GM06990 (cell line): ENCODE data around the gene RPL36.
A peak's percentile ranks its signal among the peaks of the same experiment; 100 is the strongest.

Experiments
- DNase-seq: peaks from one replicate; pipeline ENCODE4 v3.0.0-alpha.2; 2011; ENCODE audit not compliant: insufficient read length; ENCODE audit errors: extremely low read depth
- H3K27me3 ChIP-seq: replicated peaks from 2 replicates; pipeline ENCODE4 v1.6.0; 2011; ENCODE audit warnings: low read length; ENCODE audit not compliant: control insufficient read depth, insufficient read depth
- H3K36me3 ChIP-seq: 2 replicates; pipeline ENCODE4 v1.5.1; 2011; ENCODE audit warnings: low read length; ENCODE audit not compliant: control insufficient read depth, insufficient read depth
- H3K4me3 ChIP-seq: replicated peaks from 2 replicates; pipeline ENCODE4 v1.5.1; 2011; ENCODE audit warnings: low read depth, mild to moderate bottlenecking, control low read depth, low read length
- TF ChIP-seq, protein P1 (sequence below): IDR thresholded peaks from 2 replicates; pipeline ENCODE4 v1.5.1; 2011; ENCODE audit warnings: low read length, control low read depth, mild to moderate bottlenecking, inconsistent platforms; ENCODE audit not compliant: insufficient read depth, poor library complexity, severe bottlenecking

Gene RPL36

DNA sequence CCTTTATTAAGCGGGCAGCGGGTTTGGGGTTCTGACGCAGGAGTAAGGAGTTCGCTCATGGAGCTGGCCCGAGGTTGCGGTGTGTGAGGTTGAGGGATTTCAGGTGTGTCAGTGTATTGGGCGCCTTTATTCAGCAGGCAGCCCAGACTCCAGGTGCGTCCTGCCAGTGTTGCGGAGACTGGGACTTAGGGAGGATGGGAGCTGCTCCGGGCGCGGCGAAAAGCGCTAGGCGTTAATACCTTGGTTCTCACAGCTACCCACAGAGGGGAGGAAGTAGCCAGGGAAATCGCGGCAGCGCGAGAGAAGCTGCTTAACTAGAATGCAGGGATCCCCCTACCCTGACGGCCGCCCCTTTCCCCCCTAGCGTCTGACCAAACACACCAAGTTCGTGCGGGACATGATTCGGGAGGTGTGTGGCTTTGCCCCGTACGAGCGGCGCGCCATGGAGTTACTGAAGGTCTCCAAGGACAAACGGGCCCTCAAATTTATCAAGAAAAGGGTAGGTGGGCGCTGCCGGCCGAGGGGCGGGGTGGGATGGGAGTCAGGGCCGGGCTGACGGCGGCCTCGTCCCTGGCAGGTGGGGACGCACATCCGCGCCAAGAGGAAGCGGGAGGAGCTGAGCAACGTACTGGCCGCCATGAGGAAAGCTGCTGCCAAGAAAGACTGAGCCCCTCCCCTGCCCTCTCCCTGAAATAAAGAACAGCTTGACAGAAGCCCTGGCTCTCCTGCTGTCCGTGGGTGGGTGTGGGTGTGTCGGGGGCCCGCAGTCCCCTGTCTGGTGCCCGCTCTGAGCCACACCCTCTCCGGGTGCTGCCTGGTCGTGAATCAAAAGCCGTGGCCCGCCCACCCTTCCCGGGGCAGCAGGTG, 1.1 kb downstream of the RPL36 start:
- TF ChIP-seq, protein P1, sequence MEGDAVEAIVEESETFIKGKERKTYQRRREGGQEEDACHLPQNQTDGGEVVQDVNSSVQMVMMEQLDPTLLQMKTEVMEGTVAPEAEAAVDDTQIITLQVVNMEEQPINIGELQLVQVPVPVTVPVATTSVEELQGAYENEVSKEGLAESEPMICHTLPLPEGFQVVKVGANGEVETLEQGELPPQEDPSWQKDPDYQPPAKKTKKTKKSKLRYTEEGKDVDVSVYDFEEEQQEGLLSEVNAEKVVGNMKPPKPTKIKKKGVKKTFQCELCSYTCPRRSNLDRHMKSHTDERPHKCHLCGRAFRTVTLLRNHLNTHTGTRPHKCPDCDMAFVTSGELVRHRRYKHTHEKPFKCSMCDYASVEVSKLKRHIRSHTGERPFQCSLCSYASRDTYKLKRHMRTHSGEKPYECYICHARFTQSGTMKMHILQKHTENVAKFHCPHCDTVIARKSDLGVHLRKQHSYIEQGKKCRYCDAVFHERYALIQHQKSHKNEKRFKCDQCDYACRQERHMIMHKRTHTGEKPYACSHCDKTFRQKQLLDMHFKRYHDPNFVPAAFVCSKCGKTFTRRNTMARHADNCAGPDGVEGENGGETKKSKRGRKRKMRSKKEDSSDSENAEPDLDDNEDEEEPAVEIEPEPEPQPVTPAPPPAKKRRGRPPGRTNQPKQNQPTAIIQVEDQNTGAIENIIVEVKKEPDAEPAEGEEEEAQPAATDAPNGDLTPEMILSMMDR = no peak
- Histone ChIP-seq H3K27me3 (no peaks in the 10 kb centered on the region), H3K4me3 (peak overlapping the region; percentile 98), H3K36me3 (peaks cover 45% of the 10 kb centered on the region)
- DNase-seq = no peak

DNA sequence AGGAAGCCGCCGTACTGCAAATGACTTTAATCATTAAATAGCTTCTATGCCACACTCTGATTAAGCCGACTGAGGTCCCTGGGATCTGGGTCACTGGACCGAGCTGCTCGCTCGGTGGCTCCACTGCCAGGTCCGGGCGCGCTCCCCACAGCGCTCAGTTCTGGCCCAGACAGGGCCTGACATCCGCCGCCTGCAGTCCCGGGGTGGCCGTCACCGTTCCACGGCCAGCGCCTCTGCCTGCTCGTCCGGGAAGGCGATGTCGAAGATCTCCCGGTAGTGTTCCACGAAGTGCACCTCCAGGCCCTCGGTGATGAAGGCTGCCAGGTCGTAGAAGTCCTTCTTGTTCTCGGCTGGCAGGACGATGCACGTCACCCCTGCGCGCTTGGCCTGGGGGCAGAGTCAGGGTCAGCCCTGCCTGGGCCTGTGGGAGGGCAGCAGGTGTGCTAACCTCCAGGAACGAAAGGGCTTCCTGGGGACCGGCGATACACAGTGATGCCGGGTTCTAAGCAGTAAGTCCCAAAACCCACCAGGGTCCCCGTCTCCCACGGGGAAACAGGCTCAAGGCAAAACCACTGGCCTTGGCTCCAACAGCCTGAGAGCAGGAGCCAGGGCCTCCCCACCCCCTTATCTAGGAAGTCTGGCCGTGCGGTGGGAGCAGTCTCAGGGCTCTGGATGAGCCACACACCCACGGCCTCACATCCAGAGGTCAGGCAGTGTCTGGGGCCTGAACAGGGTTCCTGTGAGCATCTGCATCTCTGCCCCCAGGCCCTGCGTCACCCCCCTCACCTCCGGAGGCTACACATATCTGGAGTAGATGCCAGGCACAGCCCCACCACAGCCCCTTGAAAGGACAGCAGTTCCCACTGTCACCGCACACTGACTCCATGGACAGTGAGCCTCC, 2.0 kb downstream of the RPL36 start:
- Histone ChIP-seq H3K4me3 (peak overlapping the region; percentile 98), H3K36me3 (peaks cover 51% of the 10 kb centered on the region), H3K27me3 (no peaks in the 10 kb centered on the region)
- TF ChIP-seq, protein P1 = no peak
- DNase-seq = no peak

DNA sequence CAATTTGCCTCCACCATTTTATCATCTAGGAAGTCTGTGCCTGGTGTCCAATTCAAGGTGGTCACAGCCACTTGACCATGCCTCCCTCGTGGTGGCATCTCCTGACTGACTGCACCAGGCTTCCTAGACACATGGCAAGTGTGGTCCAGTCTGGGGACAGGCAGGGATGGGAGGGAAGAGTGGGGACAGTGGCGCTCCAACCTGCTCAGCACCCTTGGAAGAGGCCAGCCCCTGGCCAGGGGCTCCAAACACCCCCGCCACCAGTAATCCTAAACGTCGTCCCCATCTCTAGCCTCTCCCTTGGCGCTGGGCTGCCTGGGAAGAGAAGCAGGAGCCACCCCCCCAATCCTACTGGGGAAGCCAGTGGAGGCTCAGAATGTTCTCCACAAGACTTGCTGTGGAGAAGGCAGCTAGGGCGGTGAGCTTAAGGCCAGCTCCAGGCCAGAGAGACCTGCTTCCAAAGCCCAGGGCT, 2.7 kb downstream of the RPL36 start:
- no peaks in the 10 kb centered on the region for H3K27me3 ChIP-seq
- no peak for DNase-seq
- H3K36me3 ChIP-seq = peaks cover 53% of the 10 kb centered on the region
- H3K4me3 ChIP-seq = peak overlapping the region; percentile 98
- TF ChIP-seq, protein P1 = no peak

DNA sequence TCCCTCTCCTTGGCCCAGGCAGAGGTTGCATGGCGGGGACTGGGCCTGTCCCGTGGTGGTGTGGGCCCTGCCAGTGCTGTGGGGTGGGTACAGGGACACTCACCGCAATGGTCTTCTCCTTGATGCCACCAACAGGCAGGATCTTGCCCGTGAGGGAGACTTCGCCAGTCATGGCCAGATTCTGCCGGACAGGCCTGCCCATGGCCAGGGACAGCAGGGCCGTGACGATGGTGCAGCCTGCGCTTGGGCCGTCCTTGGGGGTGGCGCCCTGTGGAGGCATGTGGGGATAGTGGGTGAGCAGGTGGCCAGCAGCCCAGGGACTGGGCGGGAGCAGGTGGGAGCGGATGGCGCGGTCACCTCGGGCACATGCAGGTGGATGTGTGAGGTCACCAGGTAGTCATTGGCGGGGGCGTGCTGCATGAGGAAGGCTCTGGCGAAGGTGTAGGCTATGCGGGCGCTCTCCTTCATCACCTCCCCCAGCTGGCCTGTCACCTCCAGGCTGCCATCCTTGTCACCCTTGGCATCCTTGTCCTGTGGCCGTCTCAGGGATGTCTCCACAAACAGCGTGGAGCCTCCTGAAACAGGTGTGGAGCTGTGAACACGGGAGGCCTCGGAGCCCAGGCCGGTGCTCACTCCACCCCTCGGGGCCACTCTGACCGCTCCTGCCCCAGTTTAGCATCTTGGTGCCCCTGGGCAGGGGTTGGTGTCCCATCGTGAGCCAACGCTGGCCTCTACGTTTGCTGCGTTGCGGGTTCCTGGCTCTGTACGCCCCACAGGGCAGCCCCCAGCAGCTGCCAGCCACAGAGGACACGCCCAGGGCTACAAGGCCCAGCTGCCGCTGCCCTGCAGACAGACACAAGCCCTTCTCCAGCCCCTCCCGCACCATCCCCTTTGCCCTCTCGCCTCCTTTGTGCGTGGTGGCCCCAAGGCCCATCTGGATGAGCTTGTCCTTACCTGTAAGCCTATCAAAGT, 3.4 kb downstream of the RPL36 start:
- H3K36me3 ChIP-seq = peaks cover 55% of the 10 kb centered on the region
- H3K4me3 ChIP-seq = no peak overlapping the region
- DNase-seq = no peak
- TF ChIP-seq, protein P1 = no peak
- no peaks in the 10 kb centered on the region for H3K27me3 ChIP-seq
